SKM-1 (cell line): ENCODE results near the gene MDN1.
A peak's percentile ranks its signal among the peaks of the same experiment; 100 is the strongest.
"Not testable (repeated sequence)": the region's sequence is repeated elsewhere in the genome, so short reads cannot be mapped to it uniquely, and the experiment has no call there.

ENCODE experiments used
- DNase-seq: peaks from one replicate; lab custom pipeline; 2025; ENCODE audit not compliant: unreplicated experiment; lab: John Stamatoyannopoulos, UW

Gene MDN1

DNA sequence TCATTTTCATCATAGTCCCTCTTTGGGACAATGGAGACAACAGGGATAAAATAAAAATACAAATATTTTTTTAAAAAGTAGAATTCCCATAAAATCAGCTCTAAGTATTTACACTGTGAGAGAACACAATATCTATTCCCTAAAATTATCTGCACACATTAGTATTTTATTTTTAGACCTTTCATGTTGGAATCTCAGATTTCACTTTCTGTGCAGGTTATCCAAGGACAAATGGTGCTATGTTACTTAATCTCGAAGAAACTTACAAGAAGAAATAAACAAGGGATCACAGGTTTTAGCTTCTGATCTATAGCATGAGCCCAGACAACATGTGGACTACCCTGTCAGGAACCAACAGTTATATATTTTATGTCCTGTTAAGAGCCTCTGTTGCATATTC lies 158.0 kb downstream of the MDN1 start:
- no peak for DNase-seq

DNA sequence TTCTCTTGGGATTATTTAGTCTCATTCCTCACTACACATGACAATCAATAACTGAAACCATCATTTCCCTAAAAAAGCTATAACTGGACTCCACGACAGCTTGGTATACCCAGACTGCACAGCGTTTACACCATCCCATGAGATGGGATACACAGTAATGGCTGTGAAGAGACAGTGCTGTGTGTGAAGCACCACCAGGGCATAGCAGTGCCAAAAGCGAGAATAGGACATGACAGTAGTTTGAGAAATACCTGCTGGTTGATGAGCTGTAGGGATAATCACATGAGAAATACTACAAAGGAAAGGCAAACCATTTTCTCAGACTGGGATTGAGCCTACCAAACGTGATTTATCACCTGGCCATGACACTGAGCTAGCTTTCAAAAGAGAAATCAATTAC lies 158.6 kb downstream of the MDN1 start:
- DNase-seq: no peak

DNA sequence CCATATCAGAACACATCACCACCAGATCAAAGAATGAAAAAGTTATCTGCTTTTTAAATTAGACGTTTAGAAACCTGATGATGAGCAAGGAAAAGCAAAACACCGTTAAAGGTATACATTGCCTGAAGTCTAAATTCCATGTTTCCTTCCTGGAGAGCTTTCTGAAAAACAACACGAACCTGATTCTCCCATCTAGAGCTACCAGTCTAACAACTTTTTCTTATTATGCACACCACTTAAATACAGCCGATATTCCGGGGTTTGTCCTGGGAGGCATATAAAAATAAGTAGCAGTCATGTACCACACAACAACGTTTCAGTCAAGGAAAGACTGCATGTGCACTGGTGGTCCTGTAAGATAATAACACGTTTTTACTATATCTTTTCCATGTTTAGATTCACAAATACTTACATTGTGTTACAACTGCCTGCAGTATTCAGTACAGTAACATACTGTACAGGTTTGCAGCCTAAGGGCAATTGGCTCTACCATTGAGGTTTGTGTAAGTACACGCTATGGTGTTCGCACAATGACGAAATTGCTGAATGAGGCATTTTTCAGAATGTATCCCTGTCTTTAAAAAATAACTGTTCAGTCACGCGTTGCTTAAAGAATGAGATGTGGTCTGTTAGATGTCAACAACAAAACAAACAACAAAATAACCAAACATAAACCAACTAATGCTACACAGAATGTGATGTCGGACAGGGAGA lies 162.0 kb downstream of the MDN1 start:
- DNase-seq: no peak

DNA sequence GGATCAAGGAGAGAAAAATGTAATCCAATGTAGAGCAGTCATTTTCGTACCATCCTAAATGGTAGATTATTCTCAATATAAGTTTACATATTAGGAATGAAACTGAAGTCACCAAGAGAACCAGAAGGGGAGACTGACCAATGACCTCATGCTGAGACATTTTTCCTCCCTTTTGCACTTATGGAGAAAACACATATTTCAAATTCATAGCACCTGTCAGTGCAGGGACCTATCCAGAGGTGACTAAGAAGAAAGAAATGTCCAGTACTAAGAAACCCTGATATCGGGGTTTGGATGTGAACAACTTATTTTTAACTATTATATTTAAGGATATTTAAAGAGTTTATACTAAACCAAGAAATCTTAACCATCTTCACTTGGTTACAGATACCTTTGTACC lies 164.5 kb downstream of the MDN1 start:
- no peak for DNase-seq

DNA sequence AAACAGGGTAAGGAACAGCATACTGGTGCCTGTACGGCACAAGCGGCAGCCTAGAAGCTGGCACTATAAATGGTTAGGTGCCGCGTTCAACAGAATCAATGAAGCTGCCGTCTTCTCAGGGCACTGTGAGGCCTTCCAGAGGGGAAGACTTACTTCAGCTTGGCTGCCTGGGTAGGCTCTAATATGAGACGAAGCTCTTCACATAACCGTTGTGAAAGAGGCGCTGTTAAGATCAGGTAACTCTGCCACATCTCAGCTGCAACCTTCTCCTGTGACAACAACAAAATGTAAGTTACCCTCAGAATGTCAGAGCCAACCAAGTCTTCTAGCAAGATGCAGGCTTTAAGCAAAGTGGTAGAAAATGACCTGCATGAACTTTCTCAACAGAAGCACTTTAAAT lies 169.0 kb downstream of the MDN1 start:
- no peak for DNase-seq

DNA sequence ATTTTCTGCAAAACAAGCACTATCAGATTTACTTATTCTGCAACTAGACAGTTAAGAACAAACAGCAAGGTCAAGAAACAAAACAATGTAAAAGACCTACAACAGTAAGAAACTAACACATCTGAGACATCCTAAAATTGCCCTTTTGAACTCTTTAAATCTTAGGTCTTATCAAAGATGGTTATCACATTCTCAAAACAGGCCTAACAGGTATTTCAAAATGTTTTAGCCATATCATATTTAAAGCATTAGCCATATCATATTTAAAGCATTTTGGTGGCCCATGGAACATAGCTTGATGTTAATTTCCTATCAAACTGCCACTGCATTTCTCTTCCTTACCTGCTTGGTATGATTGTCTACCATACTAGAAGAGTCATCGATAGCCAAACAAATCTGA lies 169.9 kb downstream of the MDN1 start:
- DNase-seq: no peak

DNA sequence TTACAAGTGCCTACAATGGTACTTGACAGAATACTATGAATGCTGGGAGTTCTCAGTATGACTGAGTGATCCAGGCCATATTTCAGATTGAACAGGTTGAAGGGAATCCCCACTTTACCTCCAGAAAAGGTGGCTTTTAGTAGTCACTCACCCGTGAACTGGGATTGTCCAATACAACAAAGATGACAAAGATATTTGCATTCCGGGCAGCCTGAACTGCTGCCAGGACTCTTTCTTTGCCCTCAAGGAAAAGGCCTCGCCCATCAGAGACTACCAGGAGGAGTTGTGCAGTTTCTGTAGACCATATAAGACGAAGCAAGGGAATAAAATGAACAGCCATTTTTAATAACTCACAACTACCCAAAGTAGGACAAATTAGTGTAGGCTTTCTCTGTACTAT lies 174.7 kb downstream of the MDN1 start:
- no peak for DNase-seq

DNA sequence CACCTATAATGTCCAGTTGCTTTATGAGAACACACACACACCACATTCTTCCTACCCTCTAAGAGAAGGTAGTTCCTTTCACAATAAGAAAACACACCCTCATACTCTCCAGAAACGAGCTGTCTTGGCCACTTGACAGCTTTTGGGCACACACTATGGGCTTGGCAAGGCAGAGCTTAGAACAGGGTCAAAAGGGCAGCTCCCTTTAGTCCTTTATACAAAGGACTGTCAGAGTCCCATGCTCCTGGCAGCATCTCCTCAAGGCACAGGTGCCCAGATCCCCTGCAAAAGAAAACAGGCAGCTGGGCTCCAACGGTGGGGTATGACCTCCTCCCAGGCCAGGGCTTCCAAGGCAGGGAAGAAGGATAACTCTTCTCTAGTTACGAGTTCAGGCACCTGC lies 176.2 kb downstream of the MDN1 start:
- DNase-seq: no peak

DNA sequence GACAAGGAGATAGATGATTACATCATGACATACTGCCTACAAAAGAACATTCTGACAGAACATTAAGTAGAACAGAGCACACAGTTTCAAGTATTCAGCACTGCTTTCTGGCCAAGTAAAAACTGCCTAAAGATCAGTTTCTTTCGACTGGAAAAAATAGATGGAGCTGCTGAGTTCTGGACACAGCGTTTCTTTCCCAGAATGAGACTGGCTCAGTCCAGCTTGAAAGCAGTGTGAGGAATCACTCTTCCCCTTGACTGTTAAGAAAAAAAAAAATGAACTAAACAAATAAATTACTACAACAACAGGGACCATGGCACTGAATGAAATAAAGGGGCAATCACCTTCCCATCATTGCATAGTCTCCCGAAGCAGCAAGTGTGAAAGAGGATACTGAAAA lies 176.6 kb downstream of the MDN1 start:
- no peak for DNase-seq

DNA sequence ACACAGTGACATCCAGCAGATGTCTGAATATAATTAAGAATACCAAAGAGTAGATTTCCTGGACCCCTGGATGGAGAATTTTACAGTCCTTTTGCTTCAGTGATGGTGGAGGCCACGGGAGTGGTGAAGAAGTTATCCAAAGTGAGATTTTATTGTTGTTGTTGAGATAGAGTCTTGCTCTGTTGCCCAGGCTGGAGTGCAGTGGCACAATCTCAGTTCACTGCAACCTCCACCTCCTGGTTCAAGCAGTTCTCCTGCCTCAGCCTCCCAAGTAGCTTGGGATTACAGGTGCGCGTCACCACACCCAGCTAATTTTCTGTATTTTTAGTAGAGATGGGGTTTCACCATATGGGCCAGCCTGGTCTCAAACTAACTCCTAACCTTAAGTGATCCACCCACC lies 178.0 kb downstream of the MDN1 start:
- not testable (repeated sequence) for DNase-seq

DNA sequence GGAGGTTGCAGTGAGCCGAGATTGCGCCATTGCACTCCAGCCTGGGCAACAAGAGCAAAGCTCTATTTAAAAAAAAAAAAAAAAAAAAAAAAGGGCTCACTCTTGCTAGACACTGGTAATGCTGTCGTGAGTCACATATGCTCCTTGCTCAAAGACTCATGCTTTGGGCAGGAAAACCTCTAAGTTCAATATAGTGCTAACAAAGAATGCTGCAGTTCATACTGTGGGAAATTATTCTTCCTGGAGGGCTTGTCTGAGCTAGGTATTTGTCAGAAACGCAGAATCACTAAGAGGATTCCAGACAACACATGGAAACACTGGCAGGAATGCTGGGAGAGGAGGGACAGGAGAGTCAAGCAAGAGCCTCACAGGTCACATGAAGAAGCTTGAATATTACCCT lies 178.8 kb downstream of the MDN1 start:
- no peak for DNase-seq

DNA sequence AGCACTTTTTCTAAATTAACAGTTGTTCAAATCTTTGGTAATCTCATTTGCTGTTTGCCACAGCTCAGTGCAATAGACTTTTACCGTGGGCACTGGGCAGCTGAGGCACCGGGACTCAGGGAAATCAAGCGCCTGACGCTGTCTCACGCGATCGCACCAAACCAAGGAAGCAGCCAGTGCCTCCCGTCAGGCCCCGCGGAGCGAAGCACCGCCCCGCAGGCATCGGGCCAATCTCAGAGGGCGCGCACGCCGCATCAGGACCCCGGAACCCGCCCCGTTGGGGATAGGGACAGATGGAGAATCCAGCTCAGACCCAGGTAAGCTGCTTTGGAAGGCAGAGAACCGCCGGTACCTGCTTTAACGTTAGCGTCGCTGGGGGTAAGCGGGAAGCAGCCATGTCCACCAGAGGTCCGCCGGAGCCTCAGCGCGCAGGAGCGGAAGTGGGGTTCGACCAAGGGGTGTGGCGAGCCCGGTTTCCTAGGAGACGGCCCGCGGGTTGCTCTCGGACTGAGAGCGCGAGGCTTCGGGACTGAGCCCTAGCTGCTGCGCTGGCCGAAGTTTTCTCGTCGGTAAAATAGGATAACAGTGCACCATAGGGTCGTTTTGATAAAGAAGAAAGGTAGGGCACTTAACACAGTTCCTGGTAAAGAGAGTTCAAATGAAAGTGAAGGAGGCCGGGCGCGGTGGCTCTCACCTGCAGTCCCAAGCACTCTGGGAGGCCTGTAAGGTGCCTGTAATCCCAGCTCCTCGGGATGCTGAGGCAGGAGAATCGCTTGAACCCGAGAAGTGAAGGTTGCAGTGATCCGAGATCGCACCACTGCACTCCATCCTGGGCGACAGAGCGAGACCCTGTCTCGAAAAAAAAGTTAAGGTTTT lies 181.0 kb downstream of the MDN1 start, which contains the start of gene LYRM2:
Gene LYRM2, minus strand, starts transcription at position 428 of the 876 bp plus-strand sequence. Its CDS starts 31 bp downstream, at position 397.
- peak; percentile 77 for DNase-seq

DNA sequence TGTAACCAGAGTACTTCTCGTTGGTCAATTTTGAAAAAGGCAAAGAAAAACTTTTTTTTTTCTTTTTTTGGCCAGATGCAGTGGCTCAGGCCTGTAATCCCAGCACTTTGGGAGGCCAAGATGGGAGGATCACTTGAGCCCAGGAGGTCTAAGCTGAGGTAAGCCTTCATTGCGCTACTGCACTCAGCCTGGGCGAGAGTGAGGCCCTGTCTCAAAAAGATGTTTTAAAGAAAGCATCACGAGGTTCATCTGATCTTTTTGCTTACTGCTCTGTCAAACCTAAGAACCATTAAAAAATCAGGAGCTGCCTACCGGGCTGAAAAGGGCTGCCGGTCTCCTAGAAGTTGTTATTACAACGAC lies 181.7 kb downstream of the MDN1 start:
- DNase-seq: no peak

DNA sequence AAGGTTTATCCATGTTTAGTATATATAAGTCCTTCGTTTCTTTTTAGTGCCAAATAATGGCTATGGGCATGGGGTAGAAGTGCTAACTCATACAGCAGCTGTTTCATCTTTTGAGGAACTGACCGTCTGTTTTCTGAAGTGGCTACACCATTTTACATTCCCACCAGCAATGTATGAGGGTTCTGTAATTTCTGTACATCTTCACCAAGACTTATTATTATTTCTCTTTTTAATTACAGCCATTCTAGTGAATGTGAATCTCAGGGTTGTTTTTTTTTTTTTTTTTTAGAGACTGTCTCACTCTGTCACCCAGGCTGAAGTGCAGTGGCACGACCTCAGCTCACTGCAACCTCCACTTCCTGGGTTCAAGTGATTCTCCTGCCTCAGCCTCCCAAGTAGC lies 183.2 kb downstream of the MDN1 start:
- not testable (repeated sequence) for DNase-seq

DNA sequence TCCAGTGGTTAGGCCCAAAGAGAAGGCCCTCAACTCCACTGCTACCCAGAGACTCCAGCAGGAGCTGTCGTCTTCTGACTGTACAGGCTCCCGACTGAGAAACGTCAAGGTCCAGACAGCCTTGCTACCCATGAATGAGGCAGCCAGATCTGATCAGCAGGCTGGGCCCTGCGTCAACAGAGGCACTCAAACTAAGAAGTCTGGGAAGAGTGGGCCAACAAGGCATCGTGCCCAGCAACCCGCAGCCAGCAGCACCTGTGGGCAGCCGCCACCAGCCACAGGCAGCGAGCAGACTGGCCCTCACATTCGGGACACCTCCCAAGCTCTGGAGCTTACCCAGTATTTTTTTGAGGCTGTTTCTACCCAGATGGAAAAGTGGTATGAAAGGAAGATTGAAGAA lies 189.1 kb downstream of the MDN1 start:
- no peak for DNase-seq

DNA sequence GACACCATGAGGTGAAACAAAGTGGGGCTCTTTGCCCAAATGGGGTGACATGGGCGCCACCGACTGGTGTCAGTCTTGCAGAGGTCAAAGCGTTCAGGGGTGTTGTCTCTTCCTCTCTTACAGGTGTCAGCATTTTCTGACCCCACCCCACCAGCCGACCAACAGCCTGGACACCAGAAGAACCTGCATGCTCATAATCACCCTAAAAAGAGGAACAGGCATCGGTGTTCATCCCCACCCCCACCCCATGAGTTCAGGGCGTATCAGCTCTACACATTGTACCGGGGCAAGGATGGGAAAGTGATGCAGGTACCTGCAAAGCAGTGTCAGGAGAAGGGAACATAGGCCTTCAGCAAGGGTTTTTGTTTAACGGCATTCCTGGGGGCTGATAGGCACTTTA lies 195.8 kb downstream of the MDN1 start:
- no peak for DNase-seq

DNA sequence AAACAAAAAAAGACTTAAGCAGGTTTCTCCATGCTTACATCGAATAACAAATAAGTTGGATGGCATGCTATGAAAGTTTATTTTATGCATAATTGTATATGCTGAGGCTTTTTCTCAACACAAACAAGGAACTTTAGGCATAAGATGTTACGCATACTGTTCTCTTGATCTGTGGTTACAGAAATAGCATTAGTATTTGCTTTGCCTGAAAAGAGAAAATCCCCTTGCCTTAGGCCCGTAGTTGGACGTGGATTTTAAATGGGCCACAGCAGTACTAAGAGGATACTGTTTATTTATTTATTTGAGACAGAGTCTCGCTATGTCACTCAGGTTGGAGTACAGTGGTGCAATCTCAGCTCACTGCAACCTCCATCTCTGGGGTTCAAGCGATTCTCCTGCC lies 200.0 kb downstream of the MDN1 start:
- no peak for DNase-seq

DNA sequence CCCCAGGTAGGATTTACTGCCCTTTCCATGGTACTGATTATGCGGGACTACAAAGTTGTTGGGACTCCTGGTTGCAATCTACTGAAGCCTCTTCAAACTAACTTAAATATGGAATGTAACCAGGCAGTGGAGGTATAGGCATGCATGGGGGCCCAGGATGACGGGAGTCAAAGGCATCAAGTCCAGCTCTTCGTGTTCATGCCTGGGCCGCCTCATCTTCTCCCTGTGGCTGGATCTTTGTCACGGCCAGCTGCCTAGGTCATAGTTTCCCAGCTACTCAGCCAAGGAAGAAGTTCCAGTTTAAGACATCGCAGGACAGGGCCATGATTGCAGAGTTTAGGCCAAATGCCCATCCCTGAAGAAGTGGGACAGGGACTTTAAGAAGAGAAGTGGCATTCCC lies 201.6 kb downstream of the MDN1 start:
- no peak for DNase-seq

DNA sequence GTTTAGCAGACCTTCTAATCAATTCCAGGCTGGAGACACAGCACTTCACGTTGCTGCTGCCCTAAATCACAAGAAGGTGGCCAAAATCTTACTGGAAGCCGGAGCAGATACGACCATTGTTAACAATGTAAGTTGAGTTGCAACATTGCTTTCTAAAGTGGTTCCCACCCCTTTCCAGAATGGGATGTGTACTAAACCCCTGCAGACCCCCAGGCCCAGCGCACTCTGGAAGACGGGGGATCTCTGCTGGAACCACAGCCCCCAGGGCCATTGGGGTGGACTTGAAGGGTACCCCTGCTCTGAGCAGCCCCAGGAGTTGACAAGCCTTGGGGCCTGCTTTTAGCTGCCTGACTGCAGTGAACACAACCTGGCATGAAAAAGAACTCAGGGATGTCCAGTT lies 203.1 kb downstream of the MDN1 start:
- no peak for DNase-seq

DNA sequence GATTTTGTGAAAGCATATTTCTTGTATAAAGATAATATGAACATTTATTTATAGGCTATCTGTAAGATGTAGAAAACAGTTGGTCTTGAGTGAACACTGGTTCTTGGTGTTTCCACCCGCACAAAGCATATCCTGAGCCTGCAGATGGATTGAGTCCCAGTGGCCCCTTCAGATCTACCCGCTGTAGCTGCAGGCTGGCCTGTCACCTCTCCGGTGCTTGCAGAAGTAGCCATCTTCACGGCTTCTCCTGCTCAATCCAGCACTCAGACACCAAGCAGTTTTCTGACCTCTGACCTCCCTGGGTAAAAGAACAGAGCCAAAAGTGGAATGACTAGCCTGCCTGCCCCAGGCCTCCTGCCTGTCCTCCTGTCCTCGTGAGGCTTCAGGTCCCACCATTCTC lies 203.7 kb downstream of the MDN1 start:
- no peak for DNase-seq

DNA sequence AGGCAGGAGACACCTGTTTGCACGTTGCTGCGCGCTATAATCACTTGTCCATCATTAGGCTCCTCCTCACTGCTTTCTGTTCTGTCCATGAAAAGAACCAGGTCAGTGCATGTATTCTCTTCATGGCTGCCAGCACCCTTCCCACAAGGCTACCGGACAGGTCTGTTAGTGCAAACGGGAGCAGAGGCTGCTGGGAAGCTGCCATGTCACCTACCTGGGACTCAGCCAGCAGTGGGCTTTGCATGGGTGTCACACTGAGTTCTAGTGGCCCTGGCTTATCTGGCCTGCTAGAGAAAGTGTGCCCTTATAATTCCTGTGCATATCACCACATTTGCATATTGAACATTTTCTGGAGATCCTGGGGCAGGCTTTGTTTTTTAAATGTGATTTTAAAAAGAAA lies 205.8 kb downstream of the MDN1 start:
- DNase-seq: no peak

DNA sequence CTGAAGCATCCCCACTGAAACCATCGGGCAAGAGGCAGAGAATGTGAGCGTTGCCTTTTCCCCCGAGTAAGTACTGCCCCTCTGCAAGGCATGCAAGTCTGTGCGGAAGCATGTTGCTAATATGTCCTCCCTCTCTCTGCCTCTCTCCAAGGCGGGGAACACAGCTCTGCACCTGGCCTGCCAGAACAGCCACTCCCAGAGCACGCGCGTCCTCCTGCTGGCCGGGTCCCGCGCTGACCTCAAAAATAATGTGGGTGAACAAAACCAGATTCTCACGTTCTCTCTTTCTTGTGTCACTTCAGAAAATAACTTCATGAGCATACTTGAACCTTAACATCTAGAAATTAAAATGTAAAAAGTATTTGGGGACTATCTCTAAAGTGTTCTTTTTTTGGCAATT lies 207.5 kb downstream of the MDN1 start:
- no peak for DNase-seq

DNA sequence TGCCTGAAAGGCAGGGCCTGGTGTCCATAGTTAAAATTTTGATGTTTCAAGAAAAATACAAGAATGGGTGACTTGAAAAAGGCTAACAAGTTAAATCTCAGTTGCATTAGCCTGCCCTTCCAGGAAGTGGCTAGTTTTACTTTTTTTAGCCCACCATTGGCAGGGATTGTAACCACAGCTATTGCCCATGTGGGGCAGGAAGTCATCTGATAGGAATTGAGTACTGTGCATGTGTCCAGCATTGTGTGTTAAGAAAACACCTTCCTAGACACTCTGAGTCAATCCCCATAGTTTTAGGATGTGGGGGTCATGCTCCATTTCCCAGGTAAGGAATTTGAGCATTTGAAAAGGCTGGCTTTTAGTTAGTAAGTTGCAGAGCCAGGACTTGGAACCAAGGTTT lies 207.9 kb downstream of the MDN1 start:
- no peak for DNase-seq
